ENCODE measurements around the gene MSI2.

The MSI2 gene

DNA sequence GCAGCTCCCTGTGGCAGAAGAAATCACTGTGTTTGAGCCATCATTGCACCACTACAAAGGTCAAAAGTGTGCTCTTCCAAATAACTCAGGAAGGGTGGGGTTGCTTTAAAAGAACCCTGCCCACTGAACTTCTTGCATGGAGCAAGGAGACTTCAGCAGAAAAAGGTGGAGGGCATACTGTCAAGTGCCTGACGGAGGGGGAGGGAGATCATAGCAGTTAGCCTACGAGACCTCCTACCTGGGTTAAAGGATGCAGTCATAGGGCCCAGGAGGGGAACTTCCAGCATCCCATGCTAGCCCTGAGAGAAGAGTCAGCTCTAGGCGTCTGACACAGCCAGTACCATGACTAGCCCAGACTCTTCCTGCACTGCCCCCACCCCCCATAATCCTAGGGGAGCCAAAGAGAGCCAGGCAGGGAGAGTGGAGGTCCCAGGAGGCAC is 45.3 kb upstream of the MSI2 start:
- TF ChIP-seq, protein P1, sequence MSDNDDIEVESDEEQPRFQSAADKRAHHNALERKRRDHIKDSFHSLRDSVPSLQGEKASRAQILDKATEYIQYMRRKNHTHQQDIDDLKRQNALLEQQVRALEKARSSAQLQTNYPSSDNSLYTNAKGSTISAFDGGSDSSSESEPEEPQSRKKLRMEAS (IDR thresholded peaks at IDR 0.05) = no peak
- TF ChIP-seq FOXM1 (IDR thresholded peaks at IDR 0.05; ENCODE audit: borderline replicate concordance, low read depth) (no peak), ZBTB7A (IDR thresholded peaks at IDR 0.05; ENCODE audit: low read depth) (no peak), CEBPB (IDR thresholded peaks at IDR 0.05) (no peak), NFIC (IDR thresholded peaks at IDR 0.05) (no peak), TAF1 (IDR thresholded peaks at IDR 0.05; ENCODE audit: low read depth) (no peak), TCF12 (IDR thresholded peaks at IDR 0.05; ENCODE audit: low read depth) (no peak), TEAD4 (IDR thresholded peaks at IDR 0.05) (no peak), EP300 (IDR thresholded peaks at IDR 0.05; ENCODE audit: borderline replicate concordance) (no peak), YY1 (IDR thresholded peaks at IDR 0.05; ENCODE audit: low read depth) (no peak)
- TF ChIP-seq, protein P2, sequence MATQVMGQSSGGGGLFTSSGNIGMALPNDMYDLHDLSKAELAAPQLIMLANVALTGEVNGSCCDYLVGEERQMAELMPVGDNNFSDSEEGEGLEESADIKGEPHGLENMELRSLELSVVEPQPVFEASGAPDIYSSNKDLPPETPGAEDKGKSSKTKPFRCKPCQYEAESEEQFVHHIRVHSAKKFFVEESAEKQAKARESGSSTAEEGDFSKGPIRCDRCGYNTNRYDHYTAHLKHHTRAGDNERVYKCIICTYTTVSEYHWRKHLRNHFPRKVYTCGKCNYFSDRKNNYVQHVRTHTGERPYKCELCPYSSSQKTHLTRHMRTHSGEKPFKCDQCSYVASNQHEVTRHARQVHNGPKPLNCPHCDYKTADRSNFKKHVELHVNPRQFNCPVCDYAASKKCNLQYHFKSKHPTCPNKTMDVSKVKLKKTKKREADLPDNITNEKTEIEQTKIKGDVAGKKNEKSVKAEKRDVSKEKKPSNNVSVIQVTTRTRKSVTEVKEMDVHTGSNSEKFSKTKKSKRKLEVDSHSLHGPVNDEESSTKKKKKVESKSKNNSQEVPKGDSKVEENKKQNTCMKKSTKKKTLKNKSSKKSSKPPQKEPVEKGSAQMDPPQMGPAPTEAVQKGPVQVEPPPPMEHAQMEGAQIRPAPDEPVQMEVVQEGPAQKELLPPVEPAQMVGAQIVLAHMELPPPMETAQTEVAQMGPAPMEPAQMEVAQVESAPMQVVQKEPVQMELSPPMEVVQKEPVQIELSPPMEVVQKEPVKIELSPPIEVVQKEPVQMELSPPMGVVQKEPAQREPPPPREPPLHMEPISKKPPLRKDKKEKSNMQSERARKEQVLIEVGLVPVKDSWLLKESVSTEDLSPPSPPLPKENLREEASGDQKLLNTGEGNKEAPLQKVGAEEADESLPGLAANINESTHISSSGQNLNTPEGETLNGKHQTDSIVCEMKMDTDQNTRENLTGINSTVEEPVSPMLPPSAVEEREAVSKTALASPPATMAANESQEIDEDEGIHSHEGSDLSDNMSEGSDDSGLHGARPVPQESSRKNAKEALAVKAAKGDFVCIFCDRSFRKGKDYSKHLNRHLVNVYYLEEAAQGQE (IDR thresholded peaks at IDR 0.05; ENCODE audit: low read depth) = no peak

DNA sequence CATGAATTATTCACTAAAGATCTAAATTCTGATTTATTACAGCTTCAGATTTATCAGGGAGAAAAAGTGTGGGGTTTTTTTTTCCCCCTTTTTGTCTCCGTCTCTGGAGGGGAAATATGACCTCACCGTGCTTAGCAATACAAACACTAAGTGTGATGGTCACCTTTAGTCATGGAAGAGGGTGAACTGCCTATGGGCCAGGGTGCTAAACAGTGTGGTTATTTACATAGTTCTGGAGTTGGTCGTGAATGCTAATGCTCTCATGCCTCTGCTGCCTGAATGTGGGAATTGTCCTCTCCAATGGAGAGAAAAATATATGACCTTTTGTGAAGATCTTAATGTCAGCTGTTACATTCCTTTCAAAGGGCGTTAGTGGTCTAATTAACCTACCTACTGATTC is 44.8 kb upstream of the MSI2 start:
- no peak for TF ChIP-seq FOXM1 (IDR thresholded peaks at IDR 0.05; ENCODE audit: borderline replicate concordance, low read depth)
- TF ChIP-seq, protein P3, sequence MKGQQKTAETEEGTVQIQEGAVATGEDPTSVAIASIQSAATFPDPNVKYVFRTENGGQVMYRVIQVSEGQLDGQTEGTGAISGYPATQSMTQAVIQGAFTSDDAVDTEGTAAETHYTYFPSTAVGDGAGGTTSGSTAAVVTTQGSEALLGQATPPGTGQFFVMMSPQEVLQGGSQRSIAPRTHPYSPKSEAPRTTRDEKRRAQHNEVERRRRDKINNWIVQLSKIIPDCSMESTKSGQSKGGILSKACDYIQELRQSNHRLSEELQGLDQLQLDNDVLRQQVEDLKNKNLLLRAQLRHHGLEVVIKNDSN (IDR thresholded peaks at IDR 0.05) = no peak
- TF ChIP-seq RAD21 (IDR thresholded peaks at IDR 0.05; ENCODE audit: low read depth) = no peak
- no peak for TF ChIP-seq CREB1 (IDR thresholded peaks at IDR 0.05; ENCODE audit: low read depth)
- TF ChIP-seq NFIC (IDR thresholded peaks at IDR 0.05) = no peak
- no peak for TF ChIP-seq TAF1 (IDR thresholded peaks at IDR 0.05; ENCODE audit: low read depth)
- TF ChIP-seq CEBPB (IDR thresholded peaks at IDR 0.05) = no peak
- TF ChIP-seq EP300 (IDR thresholded peaks at IDR 0.05; ENCODE audit: borderline replicate concordance) = no peak

DNA sequence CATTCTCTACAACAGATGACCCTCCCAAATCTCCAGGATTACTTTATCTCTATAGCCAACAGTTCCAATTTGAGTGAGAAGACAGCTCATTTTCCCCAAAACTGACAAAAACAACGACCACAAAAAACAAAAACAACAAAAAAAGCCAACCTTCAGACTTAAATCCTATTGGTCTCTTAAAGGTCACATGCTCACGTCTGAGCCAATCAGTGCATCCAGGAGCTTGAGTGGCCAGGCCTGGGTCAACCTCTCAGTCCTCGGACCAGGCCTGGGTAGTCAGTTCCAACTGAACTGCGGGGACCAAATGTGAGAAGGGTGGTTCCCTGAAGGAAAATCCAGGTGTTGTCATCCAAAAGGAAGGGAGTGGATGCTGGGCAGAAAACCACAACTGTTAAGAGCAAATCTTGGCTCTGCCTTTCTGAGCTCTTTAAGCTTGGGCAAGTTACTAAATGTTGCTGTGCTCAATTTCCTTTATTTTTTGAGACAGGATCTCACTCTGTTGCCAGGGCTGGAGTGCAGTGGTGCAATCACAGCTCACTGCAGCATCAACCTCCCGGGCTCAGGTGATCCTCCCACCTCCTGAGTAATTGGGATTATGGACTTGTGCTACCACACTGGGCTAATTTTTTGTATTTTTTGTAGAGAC is 43.0 kb upstream of the MSI2 start:
- TF ChIP-seq EP300 (IDR thresholded peaks at IDR 0.05; ENCODE audit: borderline replicate concordance) (no peak), YY1 (IDR thresholded peaks at IDR 0.05; ENCODE audit: low read depth) (no peak)
- TF ChIP-seq, protein P3 (IDR thresholded peaks at IDR 0.05) = peak; percentile 60; the same call in 1 of the 2 replicates

DNA sequence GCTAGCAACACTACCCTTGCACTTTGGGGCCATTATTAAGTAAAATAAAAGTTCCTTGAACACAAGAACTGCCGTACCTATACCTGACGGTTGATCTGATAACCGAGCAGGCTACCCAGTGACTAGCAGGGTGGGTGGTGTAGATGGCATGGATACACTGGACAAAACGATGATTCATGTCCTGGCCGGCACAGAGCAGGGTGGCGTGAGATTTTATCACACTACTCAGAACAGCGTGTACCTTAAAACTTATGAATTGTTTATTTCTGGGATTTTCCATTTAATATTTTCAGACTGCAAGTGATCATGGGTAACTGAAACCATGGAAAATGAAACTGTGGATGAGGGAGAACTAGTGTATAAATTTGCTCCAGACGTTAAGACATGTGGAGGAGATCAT is 41.0 kb upstream of the MSI2 start:
- no peak for TF ChIP-seq YY1 (IDR thresholded peaks at IDR 0.05; ENCODE audit: low read depth)
- TF ChIP-seq, protein P2 (IDR thresholded peaks at IDR 0.05; ENCODE audit: low read depth) = no peak
- no peak for TF ChIP-seq TAF1 (IDR thresholded peaks at IDR 0.05; ENCODE audit: low read depth)
- TF ChIP-seq CEBPB (IDR thresholded peaks at IDR 0.05) = no peak
- TF ChIP-seq, protein P1 (IDR thresholded peaks at IDR 0.05) = no peak
- no peak for TF ChIP-seq FOXM1 (IDR thresholded peaks at IDR 0.05; ENCODE audit: borderline replicate concordance, low read depth)

DNA sequence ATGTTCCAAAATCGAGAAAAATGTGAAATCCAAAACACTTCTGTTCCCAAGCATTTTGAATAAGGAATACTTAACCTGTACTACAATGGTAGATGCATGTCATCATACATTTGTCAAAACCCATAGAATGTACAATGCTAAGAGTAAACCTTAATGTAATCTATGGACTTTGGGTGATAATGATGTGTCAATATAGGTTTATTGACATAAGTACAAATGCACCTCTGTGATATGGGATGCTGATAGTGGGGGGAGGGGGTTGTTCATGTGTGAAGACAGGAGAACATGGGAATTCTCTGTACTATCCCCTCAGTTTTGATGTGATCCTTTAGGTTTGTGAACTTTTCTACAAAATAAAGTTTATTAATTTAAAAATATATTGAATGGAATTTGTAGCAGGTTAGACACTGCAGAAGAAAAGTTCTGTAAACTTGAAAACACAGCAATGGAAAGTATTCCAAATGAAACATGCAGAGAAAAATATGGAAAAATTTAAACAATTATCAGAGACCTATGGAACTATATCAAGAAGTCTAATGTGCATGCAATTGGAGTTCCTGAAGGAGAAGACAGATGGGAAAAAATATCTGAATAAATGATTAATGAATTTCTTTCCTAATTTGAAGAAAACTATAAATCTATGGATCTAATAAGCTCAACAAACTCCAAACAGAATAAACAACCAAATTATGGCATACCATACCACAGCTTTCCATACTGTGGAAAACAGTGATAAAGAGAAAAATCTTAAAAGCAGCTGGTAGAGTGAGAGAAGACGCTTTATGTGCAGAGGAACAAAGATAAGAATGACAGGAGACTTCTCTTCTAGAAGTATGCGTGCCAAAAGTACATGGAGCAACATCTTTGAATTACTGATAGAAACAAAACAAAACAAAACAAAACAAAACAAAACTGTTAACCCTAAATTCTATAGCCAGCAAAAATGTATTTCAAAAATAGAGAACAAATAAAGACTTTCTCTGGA is 34.7 kb upstream of the MSI2 start:
- TF ChIP-seq EP300 (IDR thresholded peaks at IDR 0.05; ENCODE audit: borderline replicate concordance) (no peak), EGR1 (IDR thresholded peaks at IDR 0.05) (no peak), YY1 (IDR thresholded peaks at IDR 0.05; ENCODE audit: low read depth) (no peak), CREB1 (IDR thresholded peaks at IDR 0.05; ENCODE audit: low read depth) (no peak), TEAD4 (IDR thresholded peaks at IDR 0.05) (no peak), FOXM1 (IDR thresholded peaks at IDR 0.05; ENCODE audit: borderline replicate concordance, low read depth) (no peak)
- TF ChIP-seq, protein P3 (IDR thresholded peaks at IDR 0.05) = no peak

Measured in Ishikawa (cell line).